B cell (primary cell): ENCODE measurements around the gene SCARB1. TPM values are rescaled to one million over a fixed set of nuclear protein-coding genes. Genes with fewer than 3 reads are reported as not detected.

ENCODE experiments used
- ATAC-seq: fragments of 200-7000 bp; cut with Tn5 transposase; one replicate; pipeline ENCODE4 v1.10.0; 2021; ENCODE audit warnings: low read depth, mild to moderate bottlenecking, moderate number of reproducible peaks, moderate library complexity
- CTCF ChIA-PET: fragments of 350-600 bp; sonication (Branson Sonifier 250); formaldehyde crosslinking; loops from one replicate; lab custom pipeline; 2021; ENCODE audit warnings: antibody characterized with exemption, inconsistent platforms; lab: Charles Lee
- POLR2A ChIA-PET: fragments of 350-600 bp; sonication (Branson Sonifier 250); formaldehyde crosslinking; loops from one replicate; lab custom pipeline; 2021; ENCODE audit warnings: antibody characterized with exemption; lab: Charles Lee
- DNase-seq: peaks from one replicate; pipeline ENCODE4 v3.0.0; 2013
- H2AFZ ChIP-seq: 2 replicates; pipeline ENCODE4 v1.6.1; 2012; ENCODE audit warnings: mild to moderate bottlenecking, low read depth, low read length; ENCODE audit not compliant: insufficient read depth, poor library complexity, severe bottlenecking
- H3K27ac ChIP-seq, 2 donors: 1 replicate in 1 of 2; 2 replicates in 1 of 2; pipeline ENCODE4 v1.5.1; 2012 to 2013; ENCODE audit warnings: low read length in 2 of 2, mild to moderate bottlenecking in 2 of 2, moderate library complexity in 1 of 2
- H3K27me3 ChIP-seq, 4 experiments: fragments of 200-600 bp in 1 of 4; sonication (generic) in 1 of 4; replicated peaks in 1 of 4; 1 replicate in 2 of 4; 2 replicates in 2 of 4; pipeline versions ENCODE4 v1.6.1 to v1.7.0; 2013 to 2016; ENCODE audit warnings: low read length in 3 of 4, mild to moderate bottlenecking in 2 of 4, mixed read lengths in 1 of 4, moderate library complexity in 1 of 4; ENCODE audit not compliant: insufficient read depth in 4 of 4, control insufficient read depth in 3 of 4; ENCODE audit errors: control extremely low read depth in 1 of 4
- H3K36me3 ChIP-seq, 2 experiments: replicated peaks in 1 of 2; 1 replicate in 1 of 2; 2 replicates in 1 of 2; pipeline versions ENCODE4 v1.6.1 to v1.7.1; 2013; ENCODE audit warnings: low read length in 1 of 2; ENCODE audit not compliant: insufficient read depth in 2 of 2, control insufficient read depth in 1 of 2; ENCODE audit errors: control extremely low read depth in 1 of 2, extremely low read depth in 1 of 2
- H3K4me1 ChIP-seq, 2 donors: fragments of 200-600 bp in 1 of 2; sonication (generic) in 1 of 2; 1 replicate in 1 of 2; 2 replicates in 1 of 2; pipeline versions ENCODE4 v1.5.1 to v1.6.1; 2013 to 2017; ENCODE audit warnings: low read length in 2 of 2; ENCODE audit not compliant: control insufficient read depth in 2 of 2, insufficient read depth in 2 of 2
- H3K4me2 ChIP-seq: replicated peaks from 2 replicates; pipeline ENCODE3; 2012; ENCODE audit warnings: mild to moderate bottlenecking, low read depth, low read length; ENCODE audit not compliant: poor library complexity, severe bottlenecking
- H3K4me3 ChIP-seq, 5 experiments: fragments of 200-600 bp in 1 of 5; sonication (generic) in 1 of 5; 1 replicate in 3 of 5; 2 replicates in 2 of 5; pipeline versions ENCODE4 v1.5.1 to v1.7.0; 2011 to 2016; ENCODE audit warnings: low read length in 4 of 5, mild to moderate bottlenecking in 4 of 5, low read depth in 2 of 5, control low read depth in 1 of 5, moderate library complexity in 1 of 5; ENCODE audit not compliant: insufficient read depth in 1 of 5; ENCODE audit errors: control extremely low read depth in 1 of 5, extremely low read depth in 1 of 5
- H3K79me2 ChIP-seq: fragments of 200-600 bp; sonication (generic); one replicate; pipeline ENCODE4 v1.6.0; 2016; ENCODE audit warnings: low read length; ENCODE audit not compliant: control insufficient read depth, insufficient read depth
- H3K9ac ChIP-seq: fragments of 200-600 bp; sonication (generic); 2 replicates; pipeline ENCODE4 v1.6.1; 2017; ENCODE audit warnings: mild to moderate bottlenecking, low read length, moderate library complexity
- H3K9me3 ChIP-seq, 3 donors: one replicate each; pipeline versions ENCODE4 v1.6.1 to v1.7.1; 2013; ENCODE audit warnings: low read length in 2 of 3; ENCODE audit not compliant: control insufficient read depth in 2 of 3, insufficient read depth in 1 of 3; ENCODE audit errors: control extremely low read depth in 1 of 3
- H4K20me1 ChIP-seq: 2 replicates; pipeline ENCODE4 v1.6.0; 2012; ENCODE audit warnings: mild to moderate bottlenecking, low read length; ENCODE audit not compliant: insufficient read depth, control insufficient read depth, poor library complexity, severe bottlenecking
- H3K27ac Mint-ChIP-seq: one replicate; pipeline ENCODE4 v1.8.0; 2021; ENCODE audit warnings: mixed read lengths
- H3K27me3 Mint-ChIP-seq: one replicate; pipeline ENCODE4 v1.8.0; 2021; ENCODE audit warnings: mixed read lengths
- H3K4me1 Mint-ChIP-seq: one replicate; pipeline ENCODE4 v1.8.0; 2021; ENCODE audit warnings: mixed read lengths
- H3K4me3 Mint-ChIP-seq: one replicate; pipeline ENCODE4 v1.8.0; 2021; ENCODE audit warnings: mixed read lengths
- H3K9me3 Mint-ChIP-seq: one replicate; pipeline ENCODE4 v1.8.0; 2022; ENCODE audit warnings: mixed read lengths; ENCODE audit not compliant: insufficient read depth
- EZH2 ChIP-seq: IDR thresholded peaks from 2 replicates; pipeline ENCODE4 v1.6.1; 2012; ENCODE audit warnings: borderline replicate concordance, low read depth, mild to moderate bottlenecking, moderate library complexity, low read length; ENCODE audit not compliant: insufficient read depth, poor library complexity, severe bottlenecking
- WGBS: methylation state at CpG from one replicate; pipeline ENCODE4 v1.1.5; 2013; ENCODE audit warnings: missing lambda C conversion rate; ENCODE audit not compliant: insufficient coverage; 5-methylcytosine and 5-hydroxymethylcytosine counted together
- intact Hi-C: fragments of 100-400 bp; cut with micrococcal nuclease; formaldehyde crosslinking; loops from one replicate; pipeline ENCODE4 v1.10.0; 2022
- polyA plus RNA-seq: library from polyadenylated mRNA; depleted of rRNA; stranded (reverse); fragments of >200 nt; gene quantifications from 2 replicates; pipeline ENCODE4 v1.2.3, GENCODE V29; 2012
- total RNA-seq, 2 donors: library from RNA; stranded (reverse); fragments of 120-200 nt in 1 of 2; gene quantifications; 1 replicate in 1 of 2; 2 replicates in 1 of 2; pipeline versions ENCODE4 v1.2.3 to v1.2.4, GENCODE V29; 2013 to 2022
- TF ChIP-seq, protein P1 (sequence below): fragments of 200-600 bp; IDR thresholded peaks from one replicate; pipeline ENCODE4 v1.8.0; 2022; ENCODE audit warnings: antibody characterized with exemption, mild to moderate bottlenecking

Gene SCARB1
- total and polyA plus RNA-seq, 2 donors (not counting 1 experiment from before 2014, with no cell fraction given), result 26.8 to 30.7 TPM

DNA sequence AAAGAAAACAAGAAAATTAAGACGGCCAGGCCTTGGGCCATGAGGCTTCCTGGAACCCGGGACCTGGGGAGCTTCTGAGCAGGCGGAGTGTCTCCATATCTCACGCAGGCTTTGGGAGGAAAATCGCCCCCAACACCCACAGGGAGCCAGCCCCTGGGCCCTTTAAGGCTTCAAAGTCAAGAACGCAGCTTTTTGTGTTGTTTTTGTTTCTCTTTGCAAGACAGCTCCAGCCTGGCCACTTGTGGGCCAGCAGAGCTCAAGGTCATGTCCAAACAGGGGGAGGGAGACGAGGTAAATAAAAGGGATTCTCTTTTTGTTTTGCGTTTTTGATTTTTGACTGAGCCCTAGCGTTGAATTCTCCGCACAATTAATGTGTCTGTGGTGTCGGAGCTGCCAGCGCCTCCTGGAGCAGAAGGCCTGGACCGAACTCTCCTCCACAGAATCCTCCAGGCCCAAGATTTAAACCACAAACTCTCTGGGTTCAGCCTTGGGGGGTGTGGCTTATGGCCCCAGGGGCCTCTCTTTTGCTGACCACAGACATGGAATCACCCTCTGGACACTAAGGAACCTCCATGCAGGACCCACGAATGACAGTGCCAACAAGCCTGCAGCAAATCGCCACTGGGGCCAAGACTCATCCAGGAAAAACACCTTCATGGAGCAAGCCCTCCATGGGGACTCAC, 8.2 kb downstream of the SCARB1 start:
- H3K4me3 ChIP-seq, result no peak overlapping the region
- CTCF ChIA-PET, result interaction anchor here (1.4 kb wide), 1 partner anchor 50 kb away, joined by 3 read pairs; no protein-coding TSS in a partner anchor
- no peaks in the 10 kb centered on the region for H4K20me1 ChIP-seq
- peaks cover 7 to 14% of the 10 kb centered on the region in 2 donors for H3K4me1 ChIP-seq
- no peak overlapping the region for H2AFZ ChIP-seq
- H3K27me3 Mint-ChIP-seq, result no peaks in the 10 kb centered on the region
- DNase-seq, result no peak
- H3K79me2 ChIP-seq, result peaks cover 49% of the 10 kb centered on the region
- H3K4me2 ChIP-seq, result no peak overlapping the region
- peaks cover 27% of the 10 kb centered on the region for H3K4me1 Mint-ChIP-seq
- no peaks in the 10 kb centered on the region for H3K9me3 Mint-ChIP-seq
- H3K9ac ChIP-seq, result no peak overlapping the region
- intact Hi-C loops, result no loop called here
- no peak overlapping the region for H3K4me3 Mint-ChIP-seq
- H3K27ac Mint-ChIP-seq, result no peak overlapping the region
- TF ChIP-seq, protein P1, sequence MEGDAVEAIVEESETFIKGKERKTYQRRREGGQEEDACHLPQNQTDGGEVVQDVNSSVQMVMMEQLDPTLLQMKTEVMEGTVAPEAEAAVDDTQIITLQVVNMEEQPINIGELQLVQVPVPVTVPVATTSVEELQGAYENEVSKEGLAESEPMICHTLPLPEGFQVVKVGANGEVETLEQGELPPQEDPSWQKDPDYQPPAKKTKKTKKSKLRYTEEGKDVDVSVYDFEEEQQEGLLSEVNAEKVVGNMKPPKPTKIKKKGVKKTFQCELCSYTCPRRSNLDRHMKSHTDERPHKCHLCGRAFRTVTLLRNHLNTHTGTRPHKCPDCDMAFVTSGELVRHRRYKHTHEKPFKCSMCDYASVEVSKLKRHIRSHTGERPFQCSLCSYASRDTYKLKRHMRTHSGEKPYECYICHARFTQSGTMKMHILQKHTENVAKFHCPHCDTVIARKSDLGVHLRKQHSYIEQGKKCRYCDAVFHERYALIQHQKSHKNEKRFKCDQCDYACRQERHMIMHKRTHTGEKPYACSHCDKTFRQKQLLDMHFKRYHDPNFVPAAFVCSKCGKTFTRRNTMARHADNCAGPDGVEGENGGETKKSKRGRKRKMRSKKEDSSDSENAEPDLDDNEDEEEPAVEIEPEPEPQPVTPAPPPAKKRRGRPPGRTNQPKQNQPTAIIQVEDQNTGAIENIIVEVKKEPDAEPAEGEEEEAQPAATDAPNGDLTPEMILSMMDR, result no peak
- no peak for TF ChIP-seq EZH2
- no peak overlapping the region for H3K27ac ChIP-seq
- H3K9me3 ChIP-seq, result no peaks in the 10 kb centered on the region
- POLR2A ChIA-PET, result no interaction called here
- ATAC-seq, result no peak
- no peaks in the 10 kb centered on the region for H3K36me3 ChIP-seq
- WGBS, result 92% methylated on average over 9 of the region's 15 CpGs
- no peaks in the 10 kb centered on the region for H3K27me3 ChIP-seq

- Mint-ChIP-seq H3K4me3 (no peak overlapping the region), H3K9me3 (no peaks in the 10 kb centered on the region), H3K27me3 (no peaks in the 10 kb centered on the region), H3K27ac (no peak overlapping the region), H3K4me1 (peaks cover 23% of the 10 kb centered on the region)
- Histone ChIP-seq H3K27ac (no peak overlapping the region), H4K20me1 (no peaks in the 10 kb centered on the region), H2AFZ (no peak overlapping the region), H3K27me3 (no peaks in the 10 kb centered on the region), H3K4me1 (peaks cover 7 to 14% of the 10 kb centered on the region in 2 donors), H3K9me3 (no peaks in the 10 kb centered on the region), H3K79me2 (peaks cover 49% of the 10 kb centered on the region), H3K4me2 (no peak overlapping the region), H3K4me3 (no peak overlapping the region), H3K9ac (no peak overlapping the region), H3K36me3 (no peaks in the 10 kb centered on the region)
- TF ChIP-seq EZH2, result no peak
- TF ChIP-seq, protein P1, result no peak
- no peak for DNase-seq
- ChIA-PET CTCF (interaction anchor here (0.8 to 1.4 kb wide), 2 partner anchors 51 to 58 kb away, joined by 3 read pairs; no protein-coding TSS in a partner anchor), POLR2A (no interaction called here)
- WGBS, result 98% methylated on average over 10 of the region's 11 CpGs
- ATAC-seq, result no peak
- intact Hi-C loops, result no loop called here
Measured at GRCh38 chr12:124854637-124855184, 9.0 kb downstream of the SCARB1 start.
